ENCODE data around the gene P2RY13.

- TF ChIP-seq CTCF (IDR thresholded peaks at IDR 0.05; ENCODE audit: low read depth, low read length) (no peak), POLR2A (IDR thresholded peaks at IDR 0.05; ENCODE audit: extremely low read depth, insufficient read length) (no peak)
Measured at GRCh38 chr3:151315136-151315535, 14.2 kb downstream of the P2RY13 start.
